WI38 (cell line): Measurements from ENCODE around the gene FSD1L.
A peak's percentile ranks its signal among the peaks of the same experiment; 100 is the strongest.
"Not testable (repeated sequence)": the region's sequence is repeated elsewhere in the genome, so short reads cannot be mapped to it uniquely, and the experiment has no call there.

ENCODE experiments used
- H3K4me3 ChIP-seq: 2 replicates; pipeline ENCODE4 v1.5.1; 2011; ENCODE audit warnings: low read depth, mild to moderate bottlenecking, control low read depth, low read length
- CTCF ChIP-seq: IDR thresholded peaks from 2 replicates; pipeline ENCODE4 v1.5.1; 2012; ENCODE audit warnings: low read depth, mild to moderate bottlenecking, control low read depth, low read length

The FSD1L gene

DNA sequence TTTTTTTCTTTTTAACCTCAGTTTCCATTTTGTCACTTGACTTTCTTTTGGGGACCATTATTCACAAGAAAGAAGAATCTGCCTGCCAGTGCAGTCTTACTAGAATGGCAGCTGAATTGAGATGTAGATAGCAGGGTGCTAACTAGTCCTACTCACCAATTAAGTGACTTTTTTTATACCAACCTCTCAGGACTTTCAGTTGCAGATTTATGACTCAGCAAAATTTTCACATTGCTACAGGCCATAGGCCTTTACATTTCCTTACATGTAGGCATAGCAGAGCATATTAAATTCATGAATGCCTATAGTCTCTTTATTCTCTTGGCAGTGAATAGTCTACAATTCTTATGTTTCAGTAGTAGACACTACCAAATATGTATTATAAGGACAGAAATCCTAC is 56.0 kb downstream of the FSD1L start:
- no peak for TF ChIP-seq CTCF
- H3K4me3 ChIP-seq = no peak overlapping the region

DNA sequence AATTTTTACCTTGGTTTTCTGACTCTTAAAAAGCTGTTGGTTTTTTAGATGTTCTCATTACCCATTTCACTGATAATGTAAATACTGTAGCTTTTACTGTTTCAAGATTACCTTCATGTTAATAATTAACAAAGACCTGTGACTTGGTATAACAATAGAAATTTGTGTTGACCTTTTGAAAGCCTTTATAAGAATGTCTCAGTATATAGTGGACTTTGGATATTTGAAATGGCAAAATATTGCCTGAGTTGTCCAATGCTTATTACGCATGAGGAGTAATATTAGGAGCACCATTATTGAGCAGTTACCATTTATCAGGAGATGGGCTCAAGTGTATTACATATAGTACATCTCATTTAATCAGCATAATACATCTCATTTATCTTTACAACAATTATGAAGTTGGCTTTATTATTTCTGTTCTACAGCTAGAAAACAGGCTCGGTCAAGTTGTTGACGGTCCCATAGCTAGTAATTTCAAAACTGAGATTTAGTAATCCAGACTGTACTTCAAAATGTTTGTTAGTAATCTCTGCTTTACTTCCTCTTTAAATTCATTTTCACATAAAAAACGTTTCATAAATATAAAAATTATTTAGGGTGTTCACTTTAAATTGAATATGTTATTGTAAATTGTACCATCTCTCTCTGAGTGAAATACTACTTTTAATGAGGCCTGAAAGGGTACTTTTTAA is 59.4 kb downstream of the FSD1L start:
- no peak for TF ChIP-seq CTCF
- H3K4me3 ChIP-seq = no peak overlapping the region

GRCh38 chr9:105508530-105508929 is 60.7 kb downstream of the FSD1L start:
- no peak for TF ChIP-seq CTCF
- H3K4me3 ChIP-seq = no peak overlapping the region

DNA sequence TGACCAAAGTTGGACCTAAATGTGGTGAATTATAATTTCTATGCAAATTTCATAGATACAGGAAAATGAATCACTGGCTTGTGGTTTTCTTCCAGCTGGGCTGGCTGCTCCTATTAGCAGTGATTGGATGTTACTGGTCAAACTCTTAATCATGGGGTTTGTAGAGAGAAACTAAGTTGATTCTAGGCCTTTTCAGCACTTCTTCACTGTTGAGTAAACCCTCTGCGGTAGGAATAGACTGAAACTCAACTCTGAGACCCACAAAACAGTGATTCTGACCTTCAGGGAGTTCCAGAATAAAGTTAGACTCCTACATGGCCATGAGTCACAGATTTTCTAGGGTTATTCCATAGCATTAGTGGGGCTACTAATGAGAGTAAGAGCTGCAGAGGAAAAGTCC is 62.2 kb downstream of the FSD1L start:
- TF ChIP-seq CTCF = no peak
- no peak overlapping the region for H3K4me3 ChIP-seq

- no peak overlapping the region for H3K4me3 ChIP-seq
- TF ChIP-seq CTCF = no peak
Measured at GRCh38 chr9:105511446-105511845, 63.6 kb downstream of the FSD1L start.

GRCh38 chr9:105515811-105516413 is 68.1 kb downstream of the FSD1L start:
- TF ChIP-seq CTCF = no peak

DNA sequence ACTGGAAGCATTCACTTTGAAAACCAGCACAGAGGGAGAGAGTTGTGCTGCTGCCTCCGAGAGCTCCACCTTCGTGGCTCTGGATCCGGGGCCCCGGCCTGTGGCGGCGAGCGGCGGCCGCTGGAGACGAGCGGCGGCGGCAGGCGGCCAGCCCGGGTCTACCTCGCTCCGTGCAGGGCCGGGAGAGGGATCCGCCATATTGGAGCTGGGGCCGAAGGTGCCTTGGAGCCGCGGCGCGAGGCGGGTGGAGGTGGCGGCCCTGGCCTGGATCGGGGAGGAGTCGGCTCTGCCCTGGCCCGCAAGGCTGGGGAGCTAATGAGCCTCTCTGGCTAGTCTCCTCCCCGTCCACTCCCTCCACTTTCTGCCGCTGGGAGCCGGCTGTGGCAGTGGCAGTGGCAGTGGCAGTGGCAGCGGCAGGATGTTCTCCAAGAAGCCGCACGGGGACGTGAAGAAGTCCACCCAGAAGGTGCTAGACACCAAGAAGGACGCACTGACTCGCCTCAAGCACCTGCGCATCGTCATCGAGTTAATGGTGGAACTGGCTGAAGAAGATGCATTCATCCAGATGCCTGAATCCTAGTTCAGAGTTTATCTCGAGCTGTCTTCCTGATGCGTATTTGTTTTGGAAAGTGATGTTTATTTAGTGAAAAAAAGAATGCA is 72.0 kb downstream of the FSD1L start:
- peak overlapping the region; percentile 42 for H3K4me3 ChIP-seq

More at GRCh38 chr9:105515811-105516413, 68.1 kb downstream of the FSD1L start:
- H3K4me3 ChIP-seq = no peak overlapping the region

GRCh38 chr9:105520992-105521391 is 73.2 kb downstream of the FSD1L start:
- H3K4me3 ChIP-seq = not testable (repeated sequence)

DNA sequence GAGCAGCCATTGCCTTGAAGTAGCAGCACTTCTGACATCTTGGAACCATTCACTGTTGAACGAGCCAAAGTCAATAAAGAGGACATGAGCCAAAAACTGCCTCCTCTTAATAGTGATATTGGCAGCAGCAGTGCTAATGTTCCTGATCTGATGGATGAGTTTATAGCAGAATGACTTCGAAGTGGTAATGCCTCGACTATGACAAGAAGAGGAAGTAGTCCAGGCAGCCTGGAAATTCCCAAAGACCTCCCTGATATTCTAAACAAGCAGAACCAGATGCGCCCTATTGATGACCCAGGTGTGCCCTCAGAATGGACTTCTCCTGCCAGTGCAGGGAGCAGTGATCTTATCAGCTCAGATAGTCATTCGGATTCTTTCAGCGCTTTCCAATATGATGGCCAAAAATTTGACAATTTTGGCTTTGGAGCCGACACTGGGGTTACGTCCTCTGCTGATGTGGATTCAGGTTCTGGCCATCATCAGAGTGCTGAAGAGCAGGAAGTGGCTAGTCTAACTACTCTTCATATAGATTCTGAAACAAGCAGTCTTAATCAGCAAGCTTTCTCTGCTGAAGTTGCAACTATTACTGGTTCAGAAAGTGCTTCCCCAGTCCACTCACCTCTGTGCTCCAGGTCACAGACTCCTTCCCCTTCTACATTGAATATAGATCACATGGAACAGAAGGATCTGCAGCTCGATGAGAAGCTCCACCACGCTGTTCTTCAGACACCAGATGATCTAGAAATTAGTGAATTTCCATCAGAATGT is 75.0 kb downstream of the FSD1L start:
- not testable (repeated sequence) for H3K4me3 ChIP-seq
